OCI-LY7 (cell line): ENCODE results near the gene RAD51B.

Source experiments
- EZH2phosphoT487 ChIP-seq: fragments of 200-600 bp; sonication (generic); IDR thresholded peaks from 2 replicates; pipeline ENCODE4 v1.6.1; 2018; ENCODE audit warnings: low read depth, borderline replicate concordance, mild to moderate bottlenecking, mixed run types, antibody characterized with exemption, low read length, moderate library complexity, mixed read lengths
- TF ChIP-seq, protein P1 (sequence below): fragments of 200-600 bp; sonication (generic); conservative IDR thresholded peaks from 2 replicates; pipeline ENCODE4 v1.5.1; 2014; ENCODE audit warnings: mild to moderate bottlenecking, antibody characterized with exemption, low read length, moderate library complexity, mixed read lengths

DNA sequence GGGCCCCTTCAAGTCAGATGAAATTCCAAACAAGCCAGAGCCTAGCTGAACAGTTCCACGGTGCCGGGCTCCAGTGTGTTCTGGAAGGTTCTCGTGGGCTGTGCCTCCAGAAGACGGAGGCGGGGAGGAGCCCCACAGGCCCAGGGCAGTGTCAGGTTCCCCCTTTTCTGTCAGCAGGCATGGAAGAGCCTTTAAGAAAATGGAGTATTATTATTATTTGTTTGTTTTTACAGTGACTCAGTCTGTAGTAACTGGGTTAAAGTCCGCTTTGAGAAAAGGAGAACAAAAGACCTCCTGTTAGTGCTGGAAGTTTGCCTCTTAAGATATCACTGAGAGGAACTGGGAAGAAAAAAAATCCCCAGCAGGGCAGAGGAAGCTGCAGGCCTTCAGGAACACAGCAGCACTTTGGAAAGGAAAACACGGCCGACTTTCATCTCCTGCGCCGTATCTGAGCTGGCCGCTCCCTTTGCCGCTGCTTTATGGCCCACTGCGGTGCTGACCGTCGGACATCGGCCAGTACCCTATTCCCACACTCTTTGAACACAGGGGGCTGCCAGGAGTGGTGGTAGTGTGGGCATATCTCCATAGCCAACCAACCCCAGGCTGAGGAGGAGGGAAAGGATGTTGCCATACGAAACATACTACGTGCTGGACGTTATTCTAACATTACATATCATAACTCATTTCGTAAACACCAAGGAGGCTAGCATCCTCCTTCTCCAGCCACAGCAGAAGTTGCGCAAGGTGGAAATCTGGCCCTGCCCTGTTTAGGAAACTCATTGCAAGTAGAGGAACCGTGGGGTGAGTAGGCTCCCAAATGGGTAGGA is 779.3 kb downstream of the RAD51B start:
- TF ChIP-seq, protein P1, sequence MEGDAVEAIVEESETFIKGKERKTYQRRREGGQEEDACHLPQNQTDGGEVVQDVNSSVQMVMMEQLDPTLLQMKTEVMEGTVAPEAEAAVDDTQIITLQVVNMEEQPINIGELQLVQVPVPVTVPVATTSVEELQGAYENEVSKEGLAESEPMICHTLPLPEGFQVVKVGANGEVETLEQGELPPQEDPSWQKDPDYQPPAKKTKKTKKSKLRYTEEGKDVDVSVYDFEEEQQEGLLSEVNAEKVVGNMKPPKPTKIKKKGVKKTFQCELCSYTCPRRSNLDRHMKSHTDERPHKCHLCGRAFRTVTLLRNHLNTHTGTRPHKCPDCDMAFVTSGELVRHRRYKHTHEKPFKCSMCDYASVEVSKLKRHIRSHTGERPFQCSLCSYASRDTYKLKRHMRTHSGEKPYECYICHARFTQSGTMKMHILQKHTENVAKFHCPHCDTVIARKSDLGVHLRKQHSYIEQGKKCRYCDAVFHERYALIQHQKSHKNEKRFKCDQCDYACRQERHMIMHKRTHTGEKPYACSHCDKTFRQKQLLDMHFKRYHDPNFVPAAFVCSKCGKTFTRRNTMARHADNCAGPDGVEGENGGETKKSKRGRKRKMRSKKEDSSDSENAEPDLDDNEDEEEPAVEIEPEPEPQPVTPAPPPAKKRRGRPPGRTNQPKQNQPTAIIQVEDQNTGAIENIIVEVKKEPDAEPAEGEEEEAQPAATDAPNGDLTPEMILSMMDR = no peak
- no peak for TF ChIP-seq EZH2phosphoT487
